Measurements from ENCODE around the gene LRRC32. TPM values are rescaled to one million over a fixed set of nuclear protein-coding genes. Genes with fewer than 3 reads are reported as not detected.

Gene LRRC32
- total and polyA plus RNA-seq, 8 donors = 14.0 to 270 (median 23.9) TPM

DNA sequence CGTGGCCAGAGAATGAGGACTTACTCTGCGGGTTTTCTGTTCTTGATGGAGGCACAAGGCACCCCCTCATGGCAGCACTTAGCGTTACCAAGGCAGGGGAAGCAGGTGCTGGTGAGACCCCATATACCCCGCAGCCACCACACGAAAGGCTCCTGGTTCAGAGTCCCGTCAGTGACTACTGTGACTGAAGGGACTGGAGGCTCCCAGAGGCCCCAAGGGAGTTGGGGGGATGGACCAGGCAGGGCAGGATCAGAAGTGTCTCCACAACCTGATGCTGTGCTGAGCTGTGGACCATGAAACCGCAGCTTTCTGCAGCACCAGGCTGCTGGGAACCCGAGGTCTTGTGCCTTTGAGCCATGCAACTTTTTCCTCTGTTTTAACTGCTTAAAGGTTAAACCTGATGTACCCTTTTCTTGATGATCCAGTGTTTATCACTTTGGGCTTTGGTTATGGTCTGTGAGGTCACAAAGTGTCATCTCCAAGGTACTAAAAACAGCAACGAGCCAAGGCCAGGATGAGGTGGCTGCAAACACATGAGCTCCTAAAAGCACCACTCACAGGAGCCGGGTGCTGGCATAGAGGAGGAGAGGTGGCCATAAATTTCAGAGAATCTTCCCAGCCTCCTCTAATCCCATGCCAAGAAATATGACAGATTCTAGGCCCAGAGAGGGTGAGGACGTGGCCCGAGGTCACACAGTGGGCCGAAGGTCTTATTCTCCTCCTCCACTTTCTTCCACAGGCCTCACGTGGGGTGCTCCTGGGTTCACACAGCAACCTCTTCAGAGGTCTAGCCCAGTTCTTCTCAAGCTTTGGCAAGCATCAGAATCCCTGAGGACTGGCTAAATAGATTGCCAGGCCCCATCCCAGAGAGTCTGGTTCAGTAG is 4.2 kb upstream of the LRRC32 start:
- no peak for DNase-seq
- Histone ChIP-seq H3K27ac (no peak overlapping the region), H3K9me3 (no peaks in the 10 kb centered on the region), H3K36me3 (no peaks in the 10 kb centered on the region), H3K4me3 (no peak overlapping the region), H3K4me1 (peaks cover 18 to 34% (median 28%) of the 10 kb centered on the region in 4 donors), H3K27me3 (peaks cover 0 to 15% (median 14%) of the 10 kb centered on the region in 3 donors)
- TF ChIP-seq EP300 (IDR thresholded peaks at IDR 0.05) (no peak), POLR2AphosphoS5 (IDR thresholded peaks at IDR 0.05) (no peak), POLR2A (IDR thresholded peaks at IDR 0.05) (no peak)
- TF ChIP-seq, protein P1, sequence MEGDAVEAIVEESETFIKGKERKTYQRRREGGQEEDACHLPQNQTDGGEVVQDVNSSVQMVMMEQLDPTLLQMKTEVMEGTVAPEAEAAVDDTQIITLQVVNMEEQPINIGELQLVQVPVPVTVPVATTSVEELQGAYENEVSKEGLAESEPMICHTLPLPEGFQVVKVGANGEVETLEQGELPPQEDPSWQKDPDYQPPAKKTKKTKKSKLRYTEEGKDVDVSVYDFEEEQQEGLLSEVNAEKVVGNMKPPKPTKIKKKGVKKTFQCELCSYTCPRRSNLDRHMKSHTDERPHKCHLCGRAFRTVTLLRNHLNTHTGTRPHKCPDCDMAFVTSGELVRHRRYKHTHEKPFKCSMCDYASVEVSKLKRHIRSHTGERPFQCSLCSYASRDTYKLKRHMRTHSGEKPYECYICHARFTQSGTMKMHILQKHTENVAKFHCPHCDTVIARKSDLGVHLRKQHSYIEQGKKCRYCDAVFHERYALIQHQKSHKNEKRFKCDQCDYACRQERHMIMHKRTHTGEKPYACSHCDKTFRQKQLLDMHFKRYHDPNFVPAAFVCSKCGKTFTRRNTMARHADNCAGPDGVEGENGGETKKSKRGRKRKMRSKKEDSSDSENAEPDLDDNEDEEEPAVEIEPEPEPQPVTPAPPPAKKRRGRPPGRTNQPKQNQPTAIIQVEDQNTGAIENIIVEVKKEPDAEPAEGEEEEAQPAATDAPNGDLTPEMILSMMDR (IDR thresholded peaks at IDR 0.05) = no peak
- 76 to 91% (median 87%) methylated on average over 11 to 14 of the region's 14 CpGs for WGBS, 5 donors
- intact Hi-C loops (cut with DNase I; ENCODE audit: low total_unique reads) = no loop called here

DNA sequence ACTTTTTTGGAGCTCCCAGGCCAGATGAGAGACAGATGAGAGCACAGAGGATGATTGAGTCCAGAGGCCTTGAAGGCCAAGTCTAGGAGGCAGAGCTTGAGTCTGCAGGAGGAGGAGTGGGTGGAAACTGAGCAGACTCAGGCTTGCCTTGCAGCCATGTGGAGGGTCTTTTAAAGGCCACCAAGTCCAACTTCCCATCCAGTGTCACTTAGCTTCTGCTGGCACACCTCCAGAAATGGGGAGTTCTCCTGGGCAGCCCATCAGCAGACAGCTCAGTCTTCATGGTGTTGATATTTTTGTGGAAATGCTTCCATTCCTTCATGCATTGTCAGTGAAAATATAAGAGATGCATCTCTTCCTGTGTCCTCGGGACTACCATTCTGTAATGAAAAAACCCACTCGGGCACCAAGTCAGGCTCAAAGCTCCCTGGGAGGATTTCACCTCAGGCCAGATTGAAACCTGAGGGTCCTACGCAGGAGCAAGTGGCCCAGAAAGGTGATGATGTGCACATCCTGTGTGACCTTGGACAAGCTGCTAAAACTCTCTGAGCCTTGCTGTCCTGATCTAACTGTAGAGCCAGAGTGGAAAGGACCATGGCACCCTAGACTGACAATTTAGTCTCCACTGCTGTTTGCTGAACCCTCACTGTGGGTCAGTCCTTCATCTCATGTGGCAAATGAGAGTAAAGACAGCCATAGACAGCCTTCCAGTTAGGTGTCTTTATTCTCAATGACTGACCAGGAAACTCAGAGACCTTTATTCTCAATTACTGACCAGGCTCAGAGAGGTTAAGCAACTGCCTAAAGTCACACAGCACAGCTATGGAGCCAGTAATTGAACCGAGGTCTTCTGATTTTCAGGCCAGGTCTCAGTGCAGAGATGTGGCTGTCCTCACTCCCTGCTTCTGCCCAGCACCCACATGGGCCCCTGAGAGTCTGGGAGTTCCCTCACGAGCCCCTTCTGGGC is 2.9 kb upstream of the LRRC32 start:
- H3K4me3 ChIP-seq = no peak overlapping the region
- peaks cover 18 to 36% (median 30%) of the 10 kb centered on the region in 4 donors for H3K4me1 ChIP-seq
- H3K9me3 ChIP-seq = no peaks in the 10 kb centered on the region
- 90 to 97% (median 94%) methylated on average over 4 to 5 of the region's 5 CpGs for WGBS, 5 donors
- H3K27me3 ChIP-seq = peaks cover 0 to 26% (median 19%) of the 10 kb centered on the region in 3 donors
- TF ChIP-seq, protein P1 (IDR thresholded peaks at IDR 0.05) = no peak
- TF ChIP-seq POLR2AphosphoS5 (IDR thresholded peaks at IDR 0.05) = no peak
- no peak for TF ChIP-seq POLR2A (IDR thresholded peaks at IDR 0.05)
- no peak for TF ChIP-seq EP300 (IDR thresholded peaks at IDR 0.05)
- intact Hi-C loops (cut with DNase I; ENCODE audit: low total_unique reads) = no loop called here
- no peaks in the 10 kb centered on the region for H3K36me3 ChIP-seq
- no peak for DNase-seq
- peak overlapping the region in 2 of 5 donors; percentile 78 to 79 for H3K27ac ChIP-seq

DNA sequence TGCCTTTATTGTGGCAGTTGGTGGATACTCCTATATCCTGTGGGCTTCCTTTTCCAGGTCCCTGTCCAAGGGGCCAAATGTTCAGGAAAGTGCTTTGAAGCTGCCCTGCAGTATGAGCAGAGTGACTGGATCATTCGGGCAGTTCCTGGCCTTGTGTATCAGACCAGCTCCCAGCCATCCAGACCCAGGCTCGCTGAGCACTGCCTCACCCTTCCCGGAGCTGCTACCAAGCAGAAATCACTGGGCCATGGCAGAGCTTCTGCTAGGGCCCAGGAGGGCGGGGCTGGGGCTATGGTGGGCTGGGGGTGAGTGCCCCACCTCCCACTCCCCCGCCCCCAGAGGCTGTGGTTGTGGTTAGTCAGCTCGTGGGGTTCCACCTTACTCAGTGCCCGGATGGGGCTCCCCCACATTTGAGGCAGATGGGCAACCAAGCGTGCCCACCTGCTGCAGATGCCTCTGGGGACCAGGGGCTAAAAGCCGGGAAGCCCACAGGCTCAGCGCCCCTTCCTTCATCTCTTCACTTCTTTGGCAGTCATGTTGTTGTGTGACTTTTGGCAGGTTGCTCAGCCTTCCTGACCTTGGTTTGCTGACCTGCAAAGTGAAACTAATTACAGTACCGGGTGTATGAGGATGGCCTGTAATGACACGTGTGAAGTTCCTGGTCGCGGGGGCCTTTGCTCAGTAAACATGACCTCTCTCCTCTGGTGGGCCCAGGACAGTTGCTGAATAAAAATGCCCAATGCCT is 2.1 kb upstream of the LRRC32 start:
- peaks cover 18 to 36% (median 29%) of the 10 kb centered on the region in 4 donors for H3K4me1 ChIP-seq
- H3K27me3 ChIP-seq = peaks cover 0 to 30% (median 19%) of the 10 kb centered on the region in 3 donors
- no peak overlapping the region for H3K4me3 ChIP-seq
- H3K27ac ChIP-seq = peak overlapping the region in 4 of 5 donors; percentile 13 to 79 (median 76)
- peak in 1 of 2 donors; percentile 41 for DNase-seq
- H3K36me3 ChIP-seq = no peaks in the 10 kb centered on the region
- intact Hi-C loops (cut with DNase I; ENCODE audit: low total_unique reads) = no loop called here
- 53 to 67% (median 65%) methylated on average over 10 to 14 of the region's 14 CpGs for WGBS, 5 donors
- H3K9me3 ChIP-seq = no peaks in the 10 kb centered on the region
- TF ChIP-seq, protein P1 (IDR thresholded peaks at IDR 0.05) = no peak
- TF ChIP-seq EP300 (IDR thresholded peaks at IDR 0.05) (no peak), POLR2AphosphoS5 (IDR thresholded peaks at IDR 0.05) (no peak), POLR2A (IDR thresholded peaks at IDR 0.05) (no peak)

All from stomach (tissue), 9 donors.